HepG2 (cell line): ENCODE data around the gene ARL14EP. TPM values are rescaled to one million over a fixed set of nuclear protein-coding genes. Genes with fewer than 3 reads are reported as not detected.

Experiments
- ATAC-seq: fragments of 200-7000 bp; cut with Tn5 transposase; 3 replicates; pipeline ENCODE4 v1.9.1; 2020; ENCODE audit warnings: mild to moderate bottlenecking, moderate library complexity
- BruUV-seq: library from RNA; stranded (reverse); fragments of 400-500 nt; replicated peaks from 2 replicates; lab custom pipeline; 2021; lab: Mats Ljungman, UMichigan
- CTCF ChIA-PET: fragments of 300-600 bp; formaldehyde crosslinking; extraction: SDS; loops from one replicate; lab custom pipeline; 2021; ENCODE audit warnings: low total read pairs, inconsistent platforms, low intra/inter-chr PET ratio; lab: Yijun Ruan, JAX
- POLR2A ChIA-PET: fragments of 350-600 bp; sonication (Branson Sonifier 250); formaldehyde crosslinking; loops from one replicate; lab custom pipeline; 2020; ENCODE audit warnings: antibody characterized with exemption, inconsistent platforms; lab: Yijun Ruan, JAX
- DNase-seq: peaks from one replicate; pipeline ENCODE4 v3.0.0-alpha.2; 2015; ENCODE audit warnings: low spot score
- FAIRE-seq: peaks from 3 replicates; lab custom pipeline; 2011; peaks lifted over from hg19 to GRCh38; lab: Jason Lieb, UNC
- H2AFZ ChIP-seq: one replicate; pipeline ENCODE4 v1.6.1; 2011; ENCODE audit warnings: low read length, inconsistent platforms
- H3K27ac ChIP-seq: fragments of 300-600 bp; 3 replicates; pipeline ENCODE4 v1.8.0; 2011; ENCODE audit warnings: mixed run types, mild to moderate bottlenecking, mixed read lengths, low read length, inconsistent platforms; ENCODE audit not compliant: insufficient read depth; ENCODE audit errors: extremely low read length
- H3K27me3 ChIP-seq, 2 experiments: fragments of 200-600 bp in 1 of 2; 2 replicates in 1 of 2; 3 replicates in 1 of 2; pipeline versions ENCODE4 v1.6.0 to v1.8.0; 2011; ENCODE audit warnings: low read length in 2 of 2, mild to moderate bottlenecking in 2 of 2, moderate library complexity in 2 of 2, inconsistent platforms in 1 of 2; ENCODE audit not compliant: insufficient read depth in 2 of 2, control insufficient read depth in 1 of 2
- H3K36me3 ChIP-seq, 2 experiments: fragments of 200-600 bp in 1 of 2; replicated peaks in 1 of 2; 2 replicates in 1 of 2; 3 replicates in 1 of 2; pipeline versions ENCODE4 v1.5.1 to v1.8.0; 2011; ENCODE audit warnings: low read length in 2 of 2, inconsistent platforms in 1 of 2; ENCODE audit not compliant: insufficient read depth in 2 of 2, control insufficient read depth in 1 of 2
- H3K4me1 ChIP-seq: 2 replicates; pipeline ENCODE4 v1.5.1; 2012; ENCODE audit warnings: low read length, inconsistent platforms; ENCODE audit not compliant: insufficient read depth
- H3K4me2 ChIP-seq: 2 replicates; pipeline ENCODE4 v1.6.0; 2011; ENCODE audit warnings: low read depth, low read length, inconsistent platforms
- H3K4me3 ChIP-seq, 3 experiments: fragments of 200-600 bp in 1 of 3; sonication (generic), shearing (Covaris generic) in 1 of 3; replicated peaks in 1 of 3; 2 replicates each; pipeline ENCODE4 v1.5.1; 2011 to 2016; ENCODE audit warnings: low read length in 3 of 3, inconsistent platforms in 2 of 3, low read depth in 2 of 3, mild to moderate bottlenecking in 2 of 3, control low read depth in 1 of 3, mixed read lengths in 1 of 3; ENCODE audit not compliant: insufficient read depth in 1 of 3
- H3K79me2 ChIP-seq: one replicate; pipeline ENCODE4 v1.6.1; 2011; ENCODE audit warnings: low read length, inconsistent platforms; ENCODE audit not compliant: insufficient read depth
- H3K9ac ChIP-seq: 2 replicates; pipeline ENCODE4 v1.6.0; 2011; ENCODE audit warnings: mild to moderate bottlenecking, low read depth, low read length, inconsistent platforms; ENCODE audit not compliant: insufficient read depth
- H3K9me3 ChIP-seq: 2 replicates; pipeline ENCODE4 v1.5.1; 2012; ENCODE audit warnings: mild to moderate bottlenecking, low read length
- H4K20me1 ChIP-seq: 2 replicates; pipeline ENCODE4 v1.6.0; 2011; ENCODE audit warnings: inconsistent platforms, mild to moderate bottlenecking, low read length, moderate library complexity; ENCODE audit not compliant: insufficient read depth
- ATF1 ChIP-seq: IDR thresholded peaks from 2 replicates; pipeline ENCODE4 v1.6.1; 2016; ENCODE audit warnings: mild to moderate bottlenecking, control low read depth
- ATRX ChIP-seq: sonication (generic); formaldehyde crosslinking; IDR thresholded peaks from 2 replicates; pipeline ENCODE4 v1.4.0; 2020; ENCODE audit warnings: missing genetic modification reagents, borderline replicate concordance
- BATF2 ChIP-seq: sonication (generic); formaldehyde crosslinking; IDR thresholded peaks from 2 replicates; pipeline ENCODE4 v1.8.0; 2022; ENCODE audit warnings: mild to moderate bottlenecking, missing genetic modification reagents, moderate library complexity
- EZH2 ChIP-seq: conservative IDR thresholded peaks from 2 replicates; pipeline ENCODE4 v1.6.1; 2012; ENCODE audit warnings: mild to moderate bottlenecking, low read depth, low read length, moderate library complexity
- HNRNPLL ChIP-seq: fragments of 200-400 bp; formaldehyde crosslinking; IDR thresholded peaks from 2 replicates; pipeline ENCODE4 v1.6.1; 2017; ENCODE audit warnings: mild to moderate bottlenecking, low read depth, low read length; ENCODE audit not compliant: poor library complexity, severe bottlenecking
- KLF11 ChIP-seq: IDR thresholded peaks from 2 replicates; pipeline ENCODE4 v1.6.1; 2016; ENCODE audit warnings: missing compliant biosample characterization
- POGK ChIP-seq: sonication (generic); formaldehyde crosslinking; conservative IDR thresholded peaks from 2 replicates; pipeline ENCODE4 v1.8.0; 2022; ENCODE audit warnings: mild to moderate bottlenecking, moderate library complexity, missing genetic modification reagents
- RNF2 ChIP-seq: fragments of 450-650 bp; conservative IDR thresholded peaks from 2 replicates; pipeline ENCODE4 v1.6.1; 2016; ENCODE audit warnings: low read depth
- SNAPC2 ChIP-seq: sonication (generic); formaldehyde crosslinking; IDR thresholded peaks from 2 replicates; pipeline ENCODE4 v1.8.1; 2022; ENCODE audit warnings: mild to moderate bottlenecking, missing genetic modification reagents
- SRY ChIP-seq: sonication (generic); formaldehyde crosslinking; IDR thresholded peaks from 2 replicates; pipeline ENCODE4 v1.8.0; 2022; ENCODE audit warnings: mild to moderate bottlenecking, missing genetic modification reagents
- ZBTB39 ChIP-seq: sonication (generic); formaldehyde crosslinking; IDR thresholded peaks from 2 replicates; pipeline ENCODE4 v1.5.0; 2020; ENCODE audit warnings: missing genetic modification reagents
- ZNF12 ChIP-seq: sonication (generic); formaldehyde crosslinking; IDR thresholded peaks from 2 replicates; pipeline ENCODE4 v1.5.0; 2020; ENCODE audit warnings: missing genetic modification reagents
- ZNF230 ChIP-seq: sonication (generic); formaldehyde crosslinking; IDR thresholded peaks from 2 replicates; pipeline ENCODE4 v1.4.0; 2020; ENCODE audit warnings: mild to moderate bottlenecking, missing genetic modification reagents
- ZNF275 ChIP-seq: sonication (generic); formaldehyde crosslinking; IDR thresholded peaks from 2 replicates; pipeline ENCODE4 v1.8.0; 2022; ENCODE audit warnings: missing genetic modification reagents, mild to moderate bottlenecking, inconsistent platforms, borderline replicate concordance
- ZNF331 ChIP-seq: sonication (generic); formaldehyde crosslinking; IDR thresholded peaks from 2 replicates; pipeline ENCODE4 v1.4.0; 2020; ENCODE audit warnings: missing genetic modification reagents
- ZNF362 ChIP-seq: sonication (generic); formaldehyde crosslinking; IDR thresholded peaks from 2 replicates; pipeline ENCODE4 v1.4.0; 2020; ENCODE audit warnings: missing genetic modification reagents, mild to moderate bottlenecking, borderline replicate concordance
- ZNF761 ChIP-seq: sonication (generic); formaldehyde crosslinking; conservative IDR thresholded peaks from 2 replicates; pipeline ENCODE4 v1.4.0; 2020; ENCODE audit warnings: mild to moderate bottlenecking, missing genetic modification reagents
- ZNF850 ChIP-seq: sonication (generic); formaldehyde crosslinking; conservative IDR thresholded peaks from 2 replicates; pipeline ENCODE4 v1.9.0; 2021; ENCODE audit warnings: mild to moderate bottlenecking, missing genetic modification reagents
- WGBS: methylation state at CpG from one replicate; pipeline ENCODE4 v1.1.6; 2017; ENCODE audit warnings: low lambda C conversion rate; 5-methylcytosine and 5-hydroxymethylcytosine counted together
- in situ Hi-C: cut with HindIII; loops from 2 replicates; pipeline ENCODE4 v1.10.0; 2017; ENCODE audit warnings: low pct_unique_long_range_greater_than_20kb; ENCODE audit not compliant: extremely low pct_ligation_motif_present
- intact Hi-C: fragments of 100-400 bp; cut with micrococcal nuclease; formaldehyde crosslinking; loops from one replicate; pipeline ENCODE4 v1.10.0; 2022; ENCODE audit not compliant: unreplicated experiment
- polyA plus RNA-seq, 8 experiments: library from polyadenylated mRNA; depleted of rRNA in 3 of 8; stranded (reverse) in 7 of 8; unstranded in 1 of 8; fragments of >200 nt; fragmentation: Illumina TruSeq in 4 of 8; extraction: Trizol in 4 of 8; gene quantifications; 2 replicates each; pipeline versions ENCODE4 v1.2.1 to v1.2.3, GENCODE V29; 2011 to 2016; ENCODE audit warnings: low read depth in 4 of 8, missing spikeins in 1 of 8, mixed read lengths in 1 of 8; ENCODE audit not compliant: insufficient read depth in 1 of 8
- total RNA-seq, 5 experiments: library from RNA; depleted of rRNA; stranded (reverse); fragments of >200 nt; fragmentation: Illumina TruSeq; extraction: Trizol; gene quantifications; 2 replicates each; pipeline ENCODE4 v1.2.3, GENCODE V29; 2016; ENCODE audit warnings: low read depth in 1 of 5

The ARL14EP gene
- total and polyA plus RNA-seq, 2 of the 13 experiments (the other 11 are each of a cell fraction or from before 2014, with no cell fraction given), result 9.8 to 15.4 TPM

- no peak for TF ChIP-seq ZNF275 (CRISPR knock-in tag)
- TF ChIP-seq SNAPC2 (CRISPR knock-in tag), result no peak
- no peak for TF ChIP-seq ATF1 (CRISPR knock-in tag)
- no peak for TF ChIP-seq ZNF761 (CRISPR knock-in tag)
- TF ChIP-seq, all 625 proteins: peak for 0
Measured at GRCh38 chr11:30304620-30305019, 18.3 kb upstream of the ARL14EP start (continued).

GRCh38 chr11:30310623-30311022, 12.3 kb upstream of the ARL14EP start:
- Histone ChIP-seq H3K27me3 (no peaks in the 10 kb centered on the region; a peak in 1 of 5 replicates), H3K9ac (no peak overlapping the region), H3K4me2 (no peak overlapping the region), H3K79me2 (no peaks in the 10 kb centered on the region), H3K27ac (no peak overlapping the region), H3K36me3 (no peaks in the 10 kb centered on the region), H3K9me3 (no peaks in the 10 kb centered on the region), H3K4me3 (no peak overlapping the region), H2AFZ (no peak overlapping the region), H3K4me1 (no peaks in the 10 kb centered on the region), H4K20me1 (no peaks in the 10 kb centered on the region)
- FAIRE-seq (no peak), DNase-seq (no peak), ATAC-seq (no peak)
- in situ Hi-C loops (no loop called here), intact Hi-C loops (no loop called here)
- no TSS peak for BruUV-seq
- CTCF ChIA-PET, result no interaction called here
- 0% methylated on average over 1 of the region's 1 CpG for WGBS
- POLR2A ChIA-PET, result no interaction called here
- TF ChIP-seq EZH2, result no peak
- TF ChIP-seq SRY (CRISPR knock-in tag), result no peak
- no peak for TF ChIP-seq ZNF331 (CRISPR knock-in tag)
- no peak for TF ChIP-seq ZNF230 (CRISPR knock-in tag)
- TF ChIP-seq ATRX (CRISPR knock-in tag), result no peak
- TF ChIP-seq RNF2, result no peak
- no peak for TF ChIP-seq ZNF850 (CRISPR knock-in tag)
- TF ChIP-seq BATF2 (CRISPR knock-in tag), result no peak
- no peak for TF ChIP-seq HNRNPLL
- TF ChIP-seq ZBTB39 (CRISPR knock-in tag), result no peak
- TF ChIP-seq ZNF362, result no peak
- no peak for TF ChIP-seq ZNF12 (CRISPR knock-in tag)
- TF ChIP-seq POGK (CRISPR knock-in tag), result no peak
- TF ChIP-seq KLF11 (CRISPR knock-in tag), result no peak
